Measurements from ENCODE around the gene REM2.

The REM2 gene

DNA sequence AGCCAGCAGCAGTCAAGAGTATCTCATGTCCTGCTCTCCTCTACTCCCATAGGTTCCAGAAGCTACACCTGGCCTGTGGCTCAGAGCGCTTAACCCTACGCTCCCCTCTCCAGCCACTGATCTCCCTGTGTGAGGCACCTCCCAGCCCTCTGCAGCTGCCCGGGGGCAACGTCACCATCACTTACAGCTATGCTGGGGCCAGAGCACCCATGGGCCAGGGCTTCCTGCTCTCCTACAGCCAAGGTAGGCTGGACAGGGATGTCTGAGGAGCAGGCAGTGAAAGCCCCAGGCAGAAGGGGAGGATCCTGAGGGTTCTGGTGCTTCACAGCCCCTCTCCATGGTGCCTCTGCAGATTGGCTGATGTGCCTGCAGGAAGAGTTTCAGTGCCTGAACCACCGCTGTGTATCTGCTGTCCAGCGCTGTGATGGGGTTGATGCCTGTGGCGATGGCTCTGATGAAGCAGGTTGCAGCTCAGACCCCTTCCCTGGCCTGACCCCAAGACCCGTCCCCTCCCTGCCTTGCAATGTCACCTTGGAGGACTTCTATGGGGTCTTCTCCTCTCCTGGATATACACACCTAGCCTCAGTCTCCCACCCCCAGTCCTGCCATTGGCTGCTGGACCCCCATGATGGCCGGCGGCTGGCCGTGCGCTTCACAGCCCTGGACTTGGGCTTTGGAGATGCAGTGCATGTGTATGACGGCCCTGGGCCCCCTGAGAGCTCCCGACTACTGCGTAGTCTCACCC lies 7.8 kb upstream of the REM2 start:
- no peak for DNase-seq

DNA sequence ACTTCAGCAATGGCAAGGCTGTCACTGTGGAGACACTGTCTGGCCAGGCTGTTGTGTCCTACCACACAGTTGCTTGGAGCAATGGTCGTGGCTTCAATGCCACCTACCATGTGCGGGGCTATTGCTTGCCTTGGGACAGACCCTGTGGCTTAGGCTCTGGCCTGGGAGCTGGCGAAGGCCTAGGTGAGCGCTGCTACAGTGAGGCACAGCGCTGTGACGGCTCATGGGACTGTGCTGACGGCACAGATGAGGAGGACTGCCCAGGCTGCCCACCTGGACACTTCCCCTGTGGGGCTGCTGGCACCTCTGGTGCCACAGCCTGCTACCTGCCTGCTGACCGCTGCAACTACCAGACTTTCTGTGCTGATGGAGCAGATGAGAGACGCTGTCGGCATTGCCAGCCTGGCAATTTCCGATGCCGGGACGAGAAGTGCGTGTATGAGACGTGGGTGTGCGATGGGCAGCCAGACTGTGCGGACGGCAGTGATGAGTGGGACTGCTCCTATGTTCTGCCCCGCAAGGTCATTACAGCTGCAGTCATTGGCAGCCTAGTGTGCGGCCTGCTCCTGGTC lies 7.2 kb upstream of the REM2 start:
- no peak for DNase-seq

DNA sequence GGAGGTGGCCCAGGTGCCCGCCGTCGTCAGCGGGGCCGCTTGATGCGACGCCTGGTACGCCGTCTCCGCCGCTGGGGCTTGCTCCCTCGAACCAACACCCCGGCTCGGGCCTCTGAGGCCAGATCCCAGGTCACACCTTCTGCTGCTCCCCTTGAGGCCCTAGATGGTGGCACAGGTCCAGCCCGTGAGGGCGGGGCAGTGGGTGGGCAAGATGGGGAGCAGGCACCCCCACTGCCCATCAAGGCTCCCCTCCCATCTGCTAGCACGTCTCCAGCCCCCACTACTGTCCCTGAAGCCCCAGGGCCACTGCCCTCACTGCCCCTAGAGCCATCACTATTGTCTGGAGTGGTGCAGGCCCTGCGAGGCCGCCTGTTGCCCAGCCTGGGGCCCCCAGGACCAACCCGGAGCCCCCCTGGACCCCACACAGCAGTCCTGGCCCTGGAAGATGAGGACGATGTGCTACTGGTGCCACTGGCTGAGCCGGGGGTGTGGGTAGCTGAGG lies 6.0 kb upstream of the REM2 start:
- no peak for DNase-seq

DNA sequence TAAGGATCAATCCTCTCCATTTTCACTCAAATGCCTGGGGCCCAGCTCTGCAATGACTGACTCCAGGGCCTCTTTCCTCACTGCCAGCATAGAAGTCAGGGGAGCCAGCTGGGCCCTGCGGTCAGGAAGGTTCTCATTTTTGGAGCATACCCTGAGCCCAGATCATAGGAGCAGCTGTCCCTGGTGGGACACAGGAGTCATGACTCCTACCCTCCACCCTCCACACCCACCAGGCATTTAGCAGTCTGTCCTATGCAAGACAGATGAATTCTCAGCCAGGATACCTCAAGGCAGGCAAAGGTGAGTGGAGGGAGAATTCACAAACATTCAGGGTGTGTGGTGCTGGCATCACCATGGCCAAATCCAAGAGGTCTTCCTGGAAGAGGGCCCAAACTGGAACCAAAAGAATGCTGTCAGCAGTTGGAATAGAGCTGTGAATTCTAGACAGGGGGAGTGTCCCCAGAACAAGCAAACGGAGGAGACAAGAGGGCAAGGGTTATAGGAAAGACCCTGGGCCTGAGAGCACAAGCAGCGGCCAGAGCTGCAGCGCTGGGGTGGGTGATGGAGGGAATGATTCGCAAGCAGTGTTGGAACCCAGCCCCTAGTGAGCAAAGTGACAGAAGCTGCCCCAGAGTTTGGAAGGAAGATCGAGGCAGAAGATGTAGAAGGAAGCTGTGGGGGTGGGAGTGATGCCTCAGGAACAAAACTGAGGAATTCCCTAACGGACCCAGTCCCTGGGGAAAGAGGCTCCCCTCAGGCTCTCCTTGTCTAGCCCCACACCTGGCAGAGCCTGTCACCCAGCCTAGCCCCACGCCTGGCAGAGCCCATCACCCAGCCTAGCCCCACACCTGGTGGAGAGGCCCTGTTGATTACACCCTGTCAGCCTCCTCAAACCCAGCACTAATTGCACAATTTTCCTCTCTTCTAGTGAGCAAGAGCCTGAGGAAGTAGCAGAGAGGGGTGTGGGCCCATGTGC lies 4.5 kb upstream of the REM2 start:
- no peak for DNase-seq

DNA sequence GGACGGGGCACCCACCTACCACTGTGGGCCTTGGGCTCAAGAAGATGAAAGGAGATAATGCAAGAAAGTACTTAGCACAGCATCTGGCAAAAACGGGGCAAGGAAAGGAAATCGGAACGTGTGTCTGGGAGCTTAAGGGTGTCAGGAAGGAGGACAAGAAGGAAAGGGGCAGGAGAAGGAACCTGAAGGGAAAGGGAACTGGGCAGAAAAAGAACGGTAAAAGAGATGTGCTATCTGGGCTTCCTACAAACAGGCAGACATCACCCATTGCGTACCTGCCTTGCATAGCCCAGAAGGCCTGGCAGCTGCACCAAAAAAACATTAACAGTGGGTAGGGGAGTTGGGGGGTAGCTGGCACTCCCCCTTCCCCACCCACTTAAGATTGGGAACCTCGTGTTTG lies 958 bp upstream of the REM2 start:
- no peak for DNase-seq

DNA sequence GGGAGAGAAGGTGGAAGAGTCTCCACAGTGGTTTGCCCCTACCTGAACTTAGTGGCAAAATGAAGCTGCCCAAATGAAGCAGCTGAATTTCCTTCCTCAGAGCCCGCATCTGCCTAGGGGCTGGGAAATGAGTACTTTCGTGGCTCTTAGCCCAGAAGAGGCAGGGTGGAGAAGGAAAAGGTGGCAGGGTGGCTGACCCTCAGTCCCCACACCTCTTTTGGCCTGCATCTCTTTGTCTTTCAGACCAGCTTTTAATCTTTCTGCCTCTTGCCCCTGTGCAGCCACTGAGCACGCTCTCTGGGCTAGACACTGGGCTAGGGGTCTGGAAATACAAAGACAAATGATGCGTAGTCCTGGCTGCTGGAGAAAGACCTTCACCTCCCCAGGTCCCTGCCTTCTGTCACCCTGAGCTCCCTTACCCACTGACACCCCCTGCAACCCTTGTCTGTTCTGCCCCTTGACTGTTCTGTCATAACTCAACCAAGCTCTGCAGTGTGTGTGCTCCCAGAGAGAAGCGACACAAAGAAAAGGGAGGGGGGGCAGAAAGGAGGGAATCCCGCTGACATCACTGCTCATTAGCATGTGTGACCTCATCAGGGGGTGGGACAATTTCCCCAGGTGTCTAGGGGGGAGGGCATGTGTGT lies 371 bp upstream of the REM2 start:
- DNase-seq, result no peak

DNA sequence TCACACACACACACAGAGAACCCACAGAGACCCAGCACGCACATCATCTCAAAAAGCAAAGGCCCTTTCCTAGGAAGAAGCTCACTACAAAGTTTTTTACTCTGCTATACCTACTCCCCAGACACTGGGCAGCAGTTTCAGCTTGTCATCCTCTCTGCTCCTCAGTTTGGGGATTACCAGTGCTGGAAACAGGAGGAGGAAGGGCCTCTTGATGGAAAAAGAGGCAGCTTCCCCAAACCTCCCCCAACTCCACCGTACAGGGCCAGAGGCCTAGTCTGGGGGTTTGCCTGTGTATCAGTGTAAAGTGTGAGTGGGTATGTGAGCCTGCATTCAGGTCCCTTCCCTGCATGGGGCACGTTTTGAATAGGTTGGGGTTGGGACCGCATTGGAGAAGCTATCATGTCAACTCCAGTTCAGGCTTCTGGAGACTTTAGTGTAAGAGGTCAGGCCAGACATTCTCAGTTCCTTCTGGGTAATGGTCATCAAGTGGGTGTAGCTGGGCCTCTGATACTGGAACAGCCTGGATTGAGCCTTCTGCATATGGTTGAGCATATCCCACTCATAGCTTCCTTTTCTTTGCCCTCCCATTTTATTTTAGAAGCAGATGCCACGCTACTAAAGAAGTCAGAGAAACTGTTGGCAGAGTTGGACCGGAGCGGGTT lies 1.2 kb downstream of the REM2 start:
- DNase-seq, result no peak

DNA sequence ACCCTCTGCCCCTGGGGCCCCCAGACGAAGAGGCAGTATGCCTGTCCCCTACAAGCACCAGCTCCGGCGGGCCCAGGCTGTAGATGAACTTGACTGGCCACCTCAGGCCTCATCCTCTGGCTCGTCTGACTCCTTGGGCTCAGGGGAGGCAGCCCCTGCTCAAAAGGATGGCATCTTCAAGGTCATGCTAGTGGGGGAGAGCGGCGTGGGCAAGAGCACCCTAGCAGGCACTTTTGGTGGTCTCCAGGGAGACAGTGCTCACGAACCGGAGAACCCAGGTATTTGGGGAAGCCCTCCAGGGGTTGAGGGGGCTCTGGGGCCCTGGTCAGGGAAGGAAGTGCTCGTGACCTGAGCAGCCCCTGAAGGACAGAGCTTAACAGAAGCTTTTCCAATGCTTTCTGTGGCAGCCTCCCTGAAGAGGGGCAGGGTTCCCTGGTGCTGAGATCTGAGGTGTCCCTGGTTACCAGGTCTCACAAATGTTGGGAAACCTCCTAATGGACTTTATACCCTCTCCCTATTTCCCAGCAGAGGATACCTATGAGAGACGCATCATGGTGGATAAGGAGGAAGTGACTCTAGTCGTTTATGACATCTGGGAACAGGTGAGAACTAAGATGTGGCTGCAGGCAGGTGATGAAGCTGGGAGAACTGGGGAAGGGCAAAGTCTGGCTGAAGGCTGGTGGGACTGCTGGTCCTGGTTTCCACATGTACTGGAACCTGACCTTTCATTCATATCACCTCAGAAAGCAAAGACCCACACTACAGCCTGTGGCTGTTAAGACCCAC lies 1.9 kb downstream of the REM2 start:
- no peak for DNase-seq

DNA sequence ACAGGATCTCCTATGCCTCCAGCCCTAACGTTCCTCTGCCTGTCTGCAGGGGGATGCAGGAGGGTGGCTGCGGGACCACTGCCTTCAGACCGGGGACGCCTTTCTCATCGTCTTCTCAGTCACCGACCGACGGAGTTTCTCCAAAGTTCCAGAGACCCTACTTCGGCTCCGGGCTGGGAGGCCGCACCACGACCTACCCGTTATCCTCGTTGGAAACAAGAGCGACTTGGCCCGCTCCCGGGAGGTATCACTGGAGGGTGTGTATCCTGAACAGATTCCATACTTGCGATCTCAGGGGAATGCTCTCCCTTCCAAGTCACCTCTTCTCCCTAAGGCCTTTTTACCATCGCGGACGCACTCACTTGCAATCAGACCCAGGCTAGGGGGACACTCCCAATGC lies 3.0 kb downstream of the REM2 start:
- DNase-seq, result no peak

DNA sequence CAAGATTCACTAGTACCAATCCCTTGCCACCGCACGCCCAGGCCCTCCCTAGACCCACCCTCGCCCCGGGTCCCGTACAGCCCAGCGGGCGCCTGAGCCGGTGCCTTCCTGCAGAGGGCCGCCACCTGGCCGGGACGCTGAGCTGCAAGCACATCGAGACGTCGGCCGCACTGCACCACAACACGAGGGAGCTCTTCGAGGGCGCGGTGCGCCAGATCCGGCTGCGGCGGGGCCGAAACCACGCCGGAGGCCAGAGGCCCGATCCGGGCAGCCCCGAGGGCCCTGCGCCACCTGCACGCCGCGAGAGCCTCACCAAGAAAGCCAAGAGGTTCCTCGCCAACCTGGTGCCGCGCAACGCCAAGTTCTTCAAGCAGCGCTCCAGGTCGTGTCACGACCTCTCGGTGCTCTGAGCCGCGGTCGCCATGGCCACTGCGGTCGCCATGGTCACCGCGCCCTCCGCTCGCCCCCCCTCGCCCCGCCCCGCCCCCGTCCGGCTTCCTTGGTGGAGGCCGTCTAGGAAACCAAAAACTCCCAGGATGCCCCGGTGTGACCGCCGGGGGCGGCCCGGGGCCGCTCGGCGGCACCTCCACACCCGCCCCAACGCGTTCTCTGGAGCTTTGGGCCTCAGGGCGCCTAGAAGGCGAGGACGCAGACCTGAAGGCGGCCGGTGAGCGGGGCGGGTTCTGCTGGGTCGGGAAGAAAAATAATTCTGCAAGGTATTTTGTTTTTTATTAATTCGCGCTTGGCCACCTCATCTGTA lies 3.7 kb downstream of the REM2 start:
- DNase-seq, result no peak

DNA sequence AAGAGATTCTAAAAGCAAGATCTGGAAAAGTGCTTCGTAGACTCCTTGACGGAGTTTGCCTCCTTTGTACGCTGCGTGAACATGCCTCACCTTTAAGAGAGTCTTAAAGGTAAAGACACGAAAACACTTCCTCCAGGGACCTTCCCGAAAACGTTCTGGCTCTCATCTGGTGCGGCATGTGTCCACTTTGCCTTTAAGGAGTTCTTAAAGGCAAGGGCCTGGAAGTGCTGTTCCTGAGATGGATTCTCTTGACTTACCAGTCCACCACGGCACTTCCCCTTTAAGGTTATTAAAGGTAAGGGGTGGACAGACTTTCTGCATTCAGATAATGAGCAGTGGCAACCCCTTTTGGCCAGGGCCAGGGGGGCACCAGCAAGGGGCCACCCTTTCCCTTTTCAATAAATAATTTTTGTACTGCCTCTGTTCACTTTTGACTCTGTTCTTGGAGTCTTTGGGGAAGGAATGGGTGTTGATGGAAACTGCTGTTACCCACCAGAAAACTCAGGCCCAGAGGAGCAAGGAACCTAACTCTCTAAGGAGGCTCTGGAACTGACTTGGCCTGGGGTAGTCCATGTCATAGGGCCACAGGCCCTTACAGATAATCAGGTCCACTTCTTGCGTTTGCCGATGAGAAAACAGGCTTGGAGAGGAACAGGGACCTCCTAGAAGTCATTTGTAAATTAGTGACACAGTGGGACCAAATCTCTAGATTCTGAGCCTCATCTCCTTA lies 4.4 kb downstream of the REM2 start:
- no peak for DNase-seq

DNA sequence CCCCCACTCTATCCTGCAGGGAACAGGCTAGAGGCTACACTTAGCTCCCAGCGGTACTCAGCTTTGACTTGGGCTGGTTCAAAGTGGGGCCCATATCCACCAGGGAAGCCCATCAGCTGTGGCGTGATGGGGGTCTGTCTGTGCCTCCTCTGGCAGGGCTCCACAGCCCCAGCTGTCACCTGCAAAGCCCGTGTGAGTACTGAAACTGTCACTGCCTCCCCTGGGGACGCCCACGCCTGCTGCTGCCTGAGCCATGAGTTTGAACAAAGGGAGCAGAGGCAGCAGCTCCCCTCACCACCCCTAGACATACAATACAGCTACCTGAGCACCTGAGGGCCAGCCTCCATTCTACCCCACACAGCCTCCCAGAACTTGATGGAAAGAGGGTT lies 5.0 kb downstream of the REM2 start:
- DNase-seq, result no peak

DNA sequence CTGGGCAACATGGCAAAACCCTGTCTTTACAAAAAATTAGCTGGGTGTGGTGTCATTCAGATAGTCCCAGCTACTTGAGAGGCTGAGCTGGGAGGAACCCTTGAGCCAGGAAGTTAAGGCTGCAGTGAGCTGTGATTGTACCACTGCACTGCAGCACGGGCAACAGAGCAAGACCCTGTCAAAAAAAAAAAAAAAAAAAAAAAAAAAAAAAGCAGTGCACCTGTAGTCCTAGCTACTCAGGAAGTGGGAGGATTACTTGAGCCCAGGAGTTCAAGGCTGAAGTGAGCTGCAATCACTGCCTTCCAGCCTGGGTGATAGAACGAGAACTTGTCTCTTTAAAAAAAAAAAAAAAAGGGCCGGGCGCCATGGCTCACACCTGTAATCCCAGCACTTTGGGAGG lies 5.6 kb downstream of the REM2 start:
- DNase-seq, result no peak

DNA sequence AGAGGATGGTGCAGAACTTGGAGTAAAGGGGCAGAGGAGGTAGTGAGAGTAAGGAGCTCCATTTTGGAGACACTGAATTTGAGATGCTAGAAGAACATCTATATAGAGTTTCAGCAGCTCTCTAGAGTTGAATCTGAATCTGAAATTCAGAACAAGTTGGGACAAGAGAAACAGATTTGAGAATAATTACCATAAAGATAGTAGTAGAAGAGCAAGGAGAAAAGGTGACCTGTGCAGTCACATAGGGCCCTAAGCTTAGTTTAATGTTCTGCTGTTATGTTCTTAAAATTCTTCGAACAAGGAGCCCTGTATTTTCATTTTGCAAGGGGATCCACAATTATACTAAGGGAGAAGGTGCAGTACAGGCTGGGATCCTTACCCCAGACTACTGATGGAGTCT lies 7.4 kb downstream of the REM2 start:
- DNase-seq, result no peak

DNA sequence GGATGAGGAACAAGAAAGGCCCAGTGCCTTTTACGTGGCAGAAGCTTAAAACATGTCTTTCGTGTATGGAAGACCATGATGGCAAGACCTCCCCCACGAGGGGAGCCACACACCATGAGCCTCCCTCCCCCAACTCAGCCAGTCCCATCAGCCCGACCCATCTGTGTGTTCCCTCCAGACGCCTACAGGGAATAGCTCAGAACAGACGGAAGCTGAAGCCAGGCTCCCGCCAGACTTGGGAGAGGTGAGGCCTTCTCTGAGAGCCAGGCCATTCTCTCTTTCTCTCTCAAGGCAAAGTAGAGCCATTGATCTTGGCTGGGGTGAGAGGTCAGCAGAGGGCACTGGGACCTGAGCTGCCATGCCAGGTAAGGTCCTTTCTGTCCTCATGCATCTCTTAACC lies 9.5 kb downstream of the REM2 start:
- DNase-seq, result no peak

DNA sequence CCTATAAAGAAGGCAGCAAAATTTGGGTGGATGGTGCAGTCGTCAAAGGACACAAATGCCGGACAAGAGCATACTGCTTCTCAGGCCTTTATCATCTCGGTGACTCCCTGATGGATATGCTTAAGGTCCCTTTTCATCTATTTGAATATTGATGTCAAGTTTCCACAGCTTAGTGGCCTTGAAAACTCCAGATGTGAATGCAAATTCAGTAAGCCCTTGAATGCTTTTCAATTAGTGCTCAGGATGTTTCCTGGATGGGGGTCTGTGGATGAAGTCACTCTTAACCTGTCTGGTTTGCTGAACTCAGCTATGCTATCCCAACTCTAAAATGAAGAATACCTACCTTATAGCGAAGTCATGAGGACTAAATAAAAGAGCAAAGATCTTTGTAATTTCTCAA lies 10.7 kb downstream of the REM2 start:
- DNase-seq, result no peak

DNA sequence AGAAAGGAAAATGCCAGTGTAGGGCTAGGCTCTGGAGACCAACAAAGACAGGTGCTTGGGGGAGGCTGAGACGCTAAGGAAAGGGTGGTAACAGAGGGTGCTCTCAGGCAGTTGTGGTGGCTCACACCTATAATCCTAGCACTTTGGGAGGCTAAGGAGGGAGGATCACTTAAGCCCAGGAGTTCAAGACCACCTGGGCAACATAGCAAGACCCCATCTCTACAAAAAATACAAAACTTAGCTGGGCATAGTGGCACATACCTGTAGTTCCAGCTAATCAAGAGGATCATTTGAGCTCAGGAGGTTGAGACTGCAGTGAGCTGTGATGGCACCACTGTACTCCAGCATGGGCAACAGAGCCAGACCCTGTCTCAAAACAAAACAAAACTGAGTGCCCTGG lies 12.4 kb downstream of the REM2 start:
- DNase-seq, result no peak

DNA sequence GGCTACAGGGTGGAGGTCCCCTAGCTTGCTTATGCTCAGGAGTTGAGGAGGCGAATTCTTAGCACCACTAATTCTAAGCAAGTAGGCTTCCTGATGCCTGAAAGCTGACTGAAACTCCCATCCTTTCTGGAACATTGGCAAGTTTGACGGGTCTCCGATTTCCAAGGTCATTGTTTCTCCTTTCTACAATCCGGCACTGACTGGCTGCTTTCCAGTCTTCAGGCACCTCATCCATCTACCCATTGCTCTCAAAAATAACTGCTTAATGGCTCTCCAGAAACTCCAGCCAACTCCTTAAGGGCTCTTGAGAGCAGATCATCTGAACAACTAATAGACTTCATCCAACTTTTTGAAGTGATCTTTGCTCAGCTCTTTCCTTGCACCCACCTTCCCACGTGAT lies 13.3 kb downstream of the REM2 start:
- DNase-seq, result no peak

DNA sequence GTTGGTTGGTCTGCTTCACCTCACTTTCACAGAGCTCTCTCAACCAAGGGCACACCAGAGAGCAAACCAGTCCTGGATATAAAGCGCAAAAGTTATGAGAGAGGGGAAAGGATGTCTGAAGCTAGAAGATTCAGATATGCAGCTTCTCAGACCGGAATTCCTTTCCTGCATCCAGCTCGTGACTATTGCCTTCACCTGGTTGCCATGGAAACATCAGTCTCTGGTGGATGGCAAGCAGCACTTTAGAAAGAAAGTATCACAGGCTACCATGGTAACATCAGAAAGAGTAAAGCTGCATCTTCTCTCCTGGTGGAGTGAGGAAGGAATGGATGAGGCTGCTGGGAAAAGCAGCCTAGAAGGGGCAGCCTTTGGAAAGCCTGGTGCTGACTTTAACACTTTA lies 13.7 kb downstream of the REM2 start:
- no peak for DNase-seq

DNA sequence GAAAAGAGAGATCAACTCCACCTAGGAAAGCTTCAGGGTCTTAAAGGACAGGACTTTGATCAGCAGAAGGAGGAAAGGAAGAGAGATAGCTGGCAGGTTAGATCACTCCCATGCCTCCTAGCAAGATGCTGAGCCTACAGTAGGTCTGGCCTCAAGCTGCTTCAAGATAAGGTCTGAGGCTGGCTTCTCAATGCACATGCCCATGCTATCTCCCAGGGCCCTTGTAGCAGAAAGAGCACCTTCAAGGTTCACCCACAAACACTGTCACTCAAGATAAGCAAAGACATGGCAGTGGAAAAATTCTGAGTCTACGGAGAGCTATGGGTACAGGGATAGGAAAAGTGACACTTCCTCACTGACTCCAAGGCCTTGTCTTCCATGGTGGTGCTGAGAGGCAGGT lies 14.3 kb downstream of the REM2 start:
- DNase-seq, result no peak

Measured in bone marrow (tissue), 2 donors.